GM04504 (cell line): ENCODE data around the gene GRAP2.

Experiments
- DNase-seq: peaks from one replicate; pipeline ENCODE4 v3.0.0-alpha.2; 2012; ENCODE audit warnings: low read depth

Gene GRAP2

GRCh38 chr22:40015358-40015976 is 114.6 kb downstream of the GRAP2 start:
- DNase-seq: no peak

- no peak for DNase-seq
Measured at GRCh38 chr22:40018051-40018450, 117.2 kb downstream of the GRAP2 start.

GRCh38 chr22:40019100-40019499 is 118.2 kb downstream of the GRAP2 start:
- DNase-seq: no peak

DNA sequence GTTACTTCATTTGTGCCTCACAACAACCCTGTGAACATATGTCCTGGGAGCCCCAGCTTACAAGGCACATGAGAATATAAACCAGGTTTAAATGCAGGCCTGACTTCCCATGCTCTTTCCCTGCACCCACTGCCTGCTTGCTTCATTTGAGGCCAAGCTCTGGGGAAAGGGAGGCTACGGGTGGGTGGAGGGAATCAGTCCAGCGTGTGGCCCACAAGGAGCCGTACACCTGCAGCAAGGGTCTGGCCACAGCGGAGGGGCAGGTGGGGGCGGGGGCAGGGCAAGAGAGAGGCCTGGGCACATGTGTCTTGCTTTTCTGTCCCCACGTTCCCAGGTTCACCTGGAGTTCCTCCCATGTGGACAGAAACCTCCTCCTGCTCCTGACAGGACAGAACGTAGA is 120.1 kb downstream of the GRAP2 start:
- DNase-seq: no peak

- DNase-seq: no peak
Measured at GRCh38 chr22:40021401-40022000, 120.6 kb downstream of the GRAP2 start.

DNA sequence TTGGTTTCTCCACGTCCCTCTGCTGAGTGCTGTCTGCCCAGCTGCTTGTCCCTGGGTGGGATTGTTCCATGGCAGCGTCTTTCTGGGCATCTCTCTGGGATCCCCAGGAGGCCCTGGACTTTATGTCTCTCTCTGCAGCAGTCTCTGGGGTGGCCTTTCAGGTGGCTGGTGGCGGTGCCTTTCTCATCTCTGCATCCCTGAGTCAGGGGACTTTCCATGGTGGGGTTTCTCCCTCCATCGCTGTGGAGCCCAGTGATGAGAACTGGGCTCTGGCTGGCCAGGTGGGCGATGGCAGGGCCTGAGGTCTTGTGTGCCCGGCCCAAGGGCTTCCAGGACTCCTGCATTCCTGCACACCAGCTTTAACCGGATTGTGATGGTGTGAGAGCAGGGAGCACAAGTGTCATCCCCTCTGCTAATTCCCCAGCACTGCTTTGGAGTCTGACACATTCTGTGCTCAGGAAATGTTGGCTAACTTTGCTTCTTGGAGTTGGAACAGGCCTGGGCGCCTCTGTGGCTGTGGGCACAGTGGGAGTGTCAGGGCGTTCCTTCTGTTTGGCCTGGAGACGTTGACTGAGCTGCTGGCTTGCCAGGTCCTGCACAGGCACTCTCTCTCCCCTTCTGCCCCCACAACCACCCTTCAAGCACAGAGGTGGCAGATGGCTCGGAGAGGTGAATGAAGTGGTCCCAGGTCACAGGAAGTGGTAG is 121.8 kb downstream of the GRAP2 start:
- DNase-seq: no peak
